IPS-18a (cell line): ENCODE data around the gene MPZL1.
A peak's percentile ranks its signal among the peaks of the same experiment; 100 is the strongest.

Experiments used
- H3K27ac ChIP-seq: one replicate; pipeline ENCODE4 v1.5.1; 2013; ENCODE audit warnings: low read length
- H3K27me3 ChIP-seq: one replicate; pipeline ENCODE4 v1.6.1; 2013; ENCODE audit warnings: mild to moderate bottlenecking, low read length; ENCODE audit not compliant: control insufficient read depth, insufficient read depth
- H3K36me3 ChIP-seq: one replicate; pipeline ENCODE4 v1.6.1; 2013; ENCODE audit warnings: low read depth, low read length; ENCODE audit not compliant: control insufficient read depth
- H3K4me1 ChIP-seq: one replicate; pipeline ENCODE4 v1.6.1; 2013; ENCODE audit warnings: low read depth, low read length; ENCODE audit not compliant: control insufficient read depth
- H3K4me3 ChIP-seq: one replicate; pipeline ENCODE4 v1.5.1; 2013; ENCODE audit warnings: low read length
- H3K9ac ChIP-seq: one replicate; pipeline ENCODE4 v1.6.1; 2013; ENCODE audit warnings: mild to moderate bottlenecking, low read length, moderate library complexity
- H3K9me3 ChIP-seq: one replicate; pipeline ENCODE4 v1.6.1; 2013; ENCODE audit warnings: low read depth, low read length; ENCODE audit not compliant: control insufficient read depth

The MPZL1 gene

DNA sequence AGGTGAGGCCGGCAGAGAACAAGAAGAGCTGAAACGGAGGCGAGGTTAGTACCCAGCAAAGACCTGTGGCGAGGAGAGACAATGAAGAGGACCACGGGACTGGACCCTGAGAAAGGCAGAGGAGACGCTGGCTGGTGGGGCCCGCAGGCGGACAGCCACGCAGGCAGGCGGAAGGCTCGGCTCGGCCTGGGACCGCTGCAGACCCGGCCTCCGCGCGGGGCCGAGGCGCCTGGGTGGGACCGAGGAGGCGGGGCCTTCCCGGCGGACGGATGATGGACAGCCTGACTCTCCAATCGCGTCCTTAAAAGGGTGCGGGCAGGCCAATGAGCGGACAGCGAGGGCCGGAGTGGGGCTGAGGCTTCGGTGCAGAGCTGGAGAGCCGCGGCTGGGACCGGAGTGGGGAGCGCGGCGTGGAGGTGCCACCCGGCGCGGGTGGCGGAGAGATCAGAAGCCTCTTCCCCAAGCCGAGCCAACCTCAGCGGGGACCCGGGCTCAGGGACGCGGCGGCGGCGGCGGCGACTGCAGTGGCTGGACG, at the start of gene MPZL1:
MPZL1 (plus strand) TSS at position 366 of the 535 bp plus-strand sequence. CDS start 170 bp downstream, outside the sequence.
- H3K4me3 ChIP-seq = peak within 1 kb of the TSS; percentile 91
- no peaks in the 10 kb centered on the region for H3K9me3 ChIP-seq
- H3K27ac ChIP-seq = no peak within 1 kb of the TSS
- peaks cover 31% of the 10 kb centered on the region for H3K4me1 ChIP-seq
- peak within 1 kb of the TSS; percentile 80 for H3K9ac ChIP-seq
- H3K27me3 ChIP-seq = peaks cover 10% of the 10 kb centered on the region
- H3K36me3 ChIP-seq = no peaks in the 10 kb centered on the region

DNA sequence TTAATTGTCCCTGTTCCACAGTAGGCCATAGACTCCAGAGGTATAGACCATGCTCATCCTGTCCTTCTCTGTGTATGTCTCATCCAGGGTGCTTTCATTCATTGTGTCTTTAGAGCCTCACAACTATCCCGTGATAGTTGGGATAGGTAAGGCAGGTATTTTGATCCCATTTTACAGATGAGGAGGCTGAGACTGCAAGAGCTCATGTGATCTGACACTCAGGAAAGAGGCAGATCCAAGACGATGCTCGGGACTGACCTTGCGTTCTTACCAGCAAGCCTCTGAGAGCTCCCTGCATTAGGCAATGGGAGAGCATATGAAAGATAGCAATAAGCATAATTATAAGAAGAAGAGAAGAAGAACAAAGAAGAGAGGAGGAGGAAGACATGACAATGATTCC, 49.0 kb upstream of the MPZL1 start:
- H3K4me1 ChIP-seq = no peaks in the 10 kb centered on the region
- H3K9me3 ChIP-seq = no peaks in the 10 kb centered on the region
- no peaks in the 10 kb centered on the region for H3K36me3 ChIP-seq
- no peaks in the 10 kb centered on the region for H3K27me3 ChIP-seq
- no peak overlapping the region for H3K9ac ChIP-seq
- H3K4me3 ChIP-seq = no peak overlapping the region
- H3K27ac ChIP-seq = no peak overlapping the region

DNA sequence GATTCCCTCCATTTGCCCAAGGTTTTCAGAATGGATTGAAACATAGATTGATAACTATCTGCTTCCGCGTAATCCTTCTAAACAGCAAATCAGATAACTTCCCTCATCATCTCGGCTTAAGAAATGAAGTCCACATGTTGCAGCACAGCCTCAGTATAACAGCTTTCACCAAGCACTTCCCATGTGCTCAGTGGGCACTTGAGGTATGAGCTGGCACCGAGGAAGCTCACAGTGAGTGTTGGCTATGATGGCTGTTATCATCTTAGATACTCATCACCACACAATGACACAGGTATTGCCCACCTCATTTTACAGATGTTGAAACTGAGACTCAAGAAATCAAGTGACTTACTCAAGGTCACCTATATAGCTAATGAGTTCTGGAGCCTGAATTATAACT, 48.5 kb upstream of the MPZL1 start:
- Histone ChIP-seq H3K27me3 (no peaks in the 10 kb centered on the region), H3K4me3 (no peak overlapping the region), H3K27ac (no peak overlapping the region), H3K9ac (no peak overlapping the region), H3K36me3 (no peaks in the 10 kb centered on the region), H3K4me1 (no peaks in the 10 kb centered on the region), H3K9me3 (no peaks in the 10 kb centered on the region)

GRCh38 chr1:167674156-167674555, 47.6 kb upstream of the MPZL1 start:
- no peaks in the 10 kb centered on the region for H3K36me3 ChIP-seq
- H3K9me3 ChIP-seq = no peaks in the 10 kb centered on the region
- H3K27me3 ChIP-seq = no peaks in the 10 kb centered on the region
- no peak overlapping the region for H3K27ac ChIP-seq
- no peak overlapping the region for H3K9ac ChIP-seq
- no peak overlapping the region for H3K4me3 ChIP-seq
- no peaks in the 10 kb centered on the region for H3K4me1 ChIP-seq

DNA sequence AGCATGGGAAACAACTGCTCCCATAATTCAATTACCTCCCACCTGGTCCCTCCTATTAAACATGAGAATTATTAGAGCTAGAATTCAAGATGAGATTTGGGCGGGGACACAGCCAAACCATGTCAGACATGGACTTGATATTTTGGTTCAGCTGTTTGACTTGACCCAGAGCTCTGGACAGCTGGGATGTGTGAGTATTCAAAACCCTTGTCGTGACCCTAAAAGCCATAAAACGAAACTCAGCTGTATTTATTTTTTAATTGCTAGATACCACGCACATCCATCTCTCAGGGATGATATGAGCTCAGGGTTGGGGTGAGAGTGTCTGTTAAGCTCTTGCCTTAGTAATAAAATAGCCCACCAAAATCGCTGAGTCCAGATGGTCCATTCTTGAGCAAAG, 46.3 kb upstream of the MPZL1 start:
- H3K36me3 ChIP-seq = no peaks in the 10 kb centered on the region
- no peak overlapping the region for H3K9ac ChIP-seq
- H3K4me3 ChIP-seq = no peak overlapping the region
- no peaks in the 10 kb centered on the region for H3K27me3 ChIP-seq
- H3K9me3 ChIP-seq = no peaks in the 10 kb centered on the region
- no peak overlapping the region for H3K27ac ChIP-seq
- H3K4me1 ChIP-seq = no peaks in the 10 kb centered on the region

- H3K27ac ChIP-seq = no peak overlapping the region
- H3K4me3 ChIP-seq = no peak overlapping the region
- H3K9ac ChIP-seq = no peak overlapping the region
- H3K36me3 ChIP-seq = no peaks in the 10 kb centered on the region
- no peaks in the 10 kb centered on the region for H3K27me3 ChIP-seq
- H3K4me1 ChIP-seq = no peaks in the 10 kb centered on the region
- H3K9me3 ChIP-seq = no peaks in the 10 kb centered on the region
These were observed 45.4 kb upstream of the MPZL1 start for GRCh38 chr1:167676205-167676915.

DNA sequence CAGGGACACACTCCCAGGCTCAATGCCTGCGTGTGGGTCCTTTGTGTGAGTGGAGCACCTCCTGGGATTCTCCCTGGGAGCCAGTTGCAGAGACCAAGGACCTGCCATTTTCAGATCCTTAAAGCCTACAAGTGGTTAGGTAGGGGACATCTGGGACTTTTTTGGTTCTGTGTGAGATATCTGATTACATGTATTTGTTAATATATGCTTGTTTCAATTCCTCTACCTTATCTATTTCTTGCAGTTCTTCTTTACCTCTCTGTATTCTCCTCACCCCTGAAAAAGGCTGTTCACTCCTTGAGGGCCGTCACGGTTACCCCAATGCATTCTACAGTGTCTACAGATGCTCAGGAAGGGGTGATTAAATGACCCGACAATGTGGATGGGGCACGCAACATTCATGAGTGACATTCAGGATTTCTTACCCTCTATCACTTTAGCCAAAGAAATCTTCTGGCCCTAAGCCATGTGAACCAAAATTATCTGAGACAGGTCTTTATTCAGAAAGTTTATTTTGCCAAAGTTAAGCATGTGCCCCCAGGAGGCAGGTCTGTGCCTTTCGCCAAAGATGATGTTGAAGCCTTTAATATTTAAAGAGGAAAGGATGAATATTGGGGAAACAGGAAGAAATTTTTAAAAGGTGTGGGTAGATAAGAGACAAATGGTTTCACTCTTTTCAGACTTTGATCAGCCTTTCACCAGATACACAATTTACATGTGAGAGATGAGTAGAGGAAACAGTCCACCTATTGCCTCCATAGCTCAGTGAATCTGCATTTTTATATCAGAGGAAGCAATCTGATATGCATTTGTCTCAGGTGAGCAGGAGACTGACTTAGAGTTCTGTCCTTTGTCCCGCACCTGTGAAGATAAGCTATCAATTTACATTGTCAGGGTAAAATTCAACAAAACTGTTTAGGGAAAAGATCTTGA, 44.6 kb upstream of the MPZL1 start:
- H3K4me3 ChIP-seq = no peak overlapping the region
- no peak overlapping the region for H3K27ac ChIP-seq
- no peaks in the 10 kb centered on the region for H3K27me3 ChIP-seq
- no peak overlapping the region for H3K9ac ChIP-seq
- H3K9me3 ChIP-seq = no peaks in the 10 kb centered on the region
- H3K4me1 ChIP-seq = no peaks in the 10 kb centered on the region
- H3K36me3 ChIP-seq = no peaks in the 10 kb centered on the region

DNA sequence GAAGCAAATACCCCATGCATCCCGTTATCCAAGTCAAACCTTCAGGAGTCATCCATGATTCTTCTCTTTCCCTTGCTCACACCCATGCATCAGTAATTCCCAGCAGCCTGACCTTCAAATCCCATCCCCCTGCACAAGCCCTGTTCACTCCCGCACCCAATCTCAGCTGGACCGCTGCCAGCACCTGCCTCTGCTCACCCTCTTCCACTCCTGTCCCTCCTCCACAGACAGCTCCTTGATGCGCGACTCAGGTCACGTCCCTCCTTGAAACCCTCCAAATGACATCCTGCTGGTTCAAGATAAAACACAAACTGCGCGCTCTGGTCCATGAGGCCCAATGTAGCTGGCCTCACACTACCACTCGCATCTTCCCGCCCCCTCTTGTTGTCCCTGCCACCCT, 43.4 kb upstream of the MPZL1 start:
- Histone ChIP-seq H3K4me3 (no peak overlapping the region), H3K27ac (no peak overlapping the region), H3K4me1 (peaks cover 5% of the 10 kb centered on the region), H3K36me3 (no peaks in the 10 kb centered on the region), H3K9ac (no peak overlapping the region), H3K9me3 (no peaks in the 10 kb centered on the region), H3K27me3 (no peaks in the 10 kb centered on the region)

- Histone ChIP-seq H3K36me3 (no peaks in the 10 kb centered on the region), H3K9ac (no peak overlapping the region), H3K27ac (no peak overlapping the region), H3K27me3 (no peaks in the 10 kb centered on the region), H3K9me3 (no peaks in the 10 kb centered on the region), H3K4me3 (no peak overlapping the region), H3K4me1 (peaks cover 9% of the 10 kb centered on the region)
These were observed 42.9 kb upstream of the MPZL1 start for GRCh38 chr1:167678838-167679237.

GRCh38 chr1:167679714-167680113, 42.1 kb upstream of the MPZL1 start:
- H3K36me3 ChIP-seq = no peaks in the 10 kb centered on the region
- H3K27ac ChIP-seq = no peak overlapping the region
- H3K27me3 ChIP-seq = no peaks in the 10 kb centered on the region
- H3K9me3 ChIP-seq = no peaks in the 10 kb centered on the region
- peaks cover 12% of the 10 kb centered on the region for H3K4me1 ChIP-seq
- H3K9ac ChIP-seq = no peak overlapping the region
- H3K4me3 ChIP-seq = no peak overlapping the region

GRCh38 chr1:167681024-167681423, 40.8 kb upstream of the MPZL1 start:
- no peak overlapping the region for H3K27ac ChIP-seq

More at GRCh38 chr1:167681024-167681423, 40.8 kb upstream of the MPZL1 start:
- H3K9me3 ChIP-seq = no peaks in the 10 kb centered on the region
- peaks cover 20% of the 10 kb centered on the region for H3K4me1 ChIP-seq
- no peaks in the 10 kb centered on the region for H3K36me3 ChIP-seq
- H3K27me3 ChIP-seq = no peaks in the 10 kb centered on the region
- H3K9ac ChIP-seq = no peak overlapping the region
- H3K4me3 ChIP-seq = no peak overlapping the region
